Measurements from ENCODE around the gene CACNA2D1. TPM values are rescaled to one million over a fixed set of nuclear protein-coding genes. Genes with fewer than 3 reads are reported as not detected.

Gene CACNA2D1
- total RNA-seq, 4 donors from 2014 or later, result 34.4 to 128 (median 67.9) TPM

DNA sequence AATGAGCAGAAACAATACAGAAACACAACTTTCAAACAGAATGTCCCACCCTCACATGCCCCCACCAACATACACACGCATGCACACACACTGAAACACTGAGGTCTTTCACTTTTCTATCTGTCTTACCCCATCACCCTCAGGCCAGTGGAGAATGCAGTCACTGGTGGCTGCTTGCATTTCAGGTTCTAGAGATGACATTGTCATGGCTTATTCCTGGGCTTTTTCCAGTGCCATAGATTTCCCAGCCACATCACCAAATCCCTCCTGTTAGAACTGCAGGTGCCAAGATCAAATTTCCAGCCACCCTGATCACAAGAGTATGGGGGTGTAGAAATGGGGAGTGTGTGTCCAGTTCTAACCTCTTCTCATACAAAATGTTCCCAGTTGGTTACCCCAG lies 68.4 kb downstream of the CACNA2D1 start:
- intact Hi-C loops (cut with DNase I), result no loop called here
- Histone ChIP-seq H3K27ac (no peak overlapping the region), H3K36me3 (no peaks in the 10 kb centered on the region), H3K27me3 (no peaks in the 10 kb centered on the region), H3K4me3 (replicated peaks in 1 of 3) (no peak overlapping the region), H3K4me1 (no peaks in the 10 kb centered on the region), H3K9me3 (no peaks in the 10 kb centered on the region)
- no peak for TF ChIP-seq POLR2A (IDR thresholded peaks at IDR 0.05)
- TF ChIP-seq, protein P1, sequence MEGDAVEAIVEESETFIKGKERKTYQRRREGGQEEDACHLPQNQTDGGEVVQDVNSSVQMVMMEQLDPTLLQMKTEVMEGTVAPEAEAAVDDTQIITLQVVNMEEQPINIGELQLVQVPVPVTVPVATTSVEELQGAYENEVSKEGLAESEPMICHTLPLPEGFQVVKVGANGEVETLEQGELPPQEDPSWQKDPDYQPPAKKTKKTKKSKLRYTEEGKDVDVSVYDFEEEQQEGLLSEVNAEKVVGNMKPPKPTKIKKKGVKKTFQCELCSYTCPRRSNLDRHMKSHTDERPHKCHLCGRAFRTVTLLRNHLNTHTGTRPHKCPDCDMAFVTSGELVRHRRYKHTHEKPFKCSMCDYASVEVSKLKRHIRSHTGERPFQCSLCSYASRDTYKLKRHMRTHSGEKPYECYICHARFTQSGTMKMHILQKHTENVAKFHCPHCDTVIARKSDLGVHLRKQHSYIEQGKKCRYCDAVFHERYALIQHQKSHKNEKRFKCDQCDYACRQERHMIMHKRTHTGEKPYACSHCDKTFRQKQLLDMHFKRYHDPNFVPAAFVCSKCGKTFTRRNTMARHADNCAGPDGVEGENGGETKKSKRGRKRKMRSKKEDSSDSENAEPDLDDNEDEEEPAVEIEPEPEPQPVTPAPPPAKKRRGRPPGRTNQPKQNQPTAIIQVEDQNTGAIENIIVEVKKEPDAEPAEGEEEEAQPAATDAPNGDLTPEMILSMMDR (IDR thresholded peaks at IDR 0.05), result no peak
- 94 to 97% methylated on average over 1 of the region's 1 CpG for WGBS, 2 donors
- DNase-seq, result no peak

DNA sequence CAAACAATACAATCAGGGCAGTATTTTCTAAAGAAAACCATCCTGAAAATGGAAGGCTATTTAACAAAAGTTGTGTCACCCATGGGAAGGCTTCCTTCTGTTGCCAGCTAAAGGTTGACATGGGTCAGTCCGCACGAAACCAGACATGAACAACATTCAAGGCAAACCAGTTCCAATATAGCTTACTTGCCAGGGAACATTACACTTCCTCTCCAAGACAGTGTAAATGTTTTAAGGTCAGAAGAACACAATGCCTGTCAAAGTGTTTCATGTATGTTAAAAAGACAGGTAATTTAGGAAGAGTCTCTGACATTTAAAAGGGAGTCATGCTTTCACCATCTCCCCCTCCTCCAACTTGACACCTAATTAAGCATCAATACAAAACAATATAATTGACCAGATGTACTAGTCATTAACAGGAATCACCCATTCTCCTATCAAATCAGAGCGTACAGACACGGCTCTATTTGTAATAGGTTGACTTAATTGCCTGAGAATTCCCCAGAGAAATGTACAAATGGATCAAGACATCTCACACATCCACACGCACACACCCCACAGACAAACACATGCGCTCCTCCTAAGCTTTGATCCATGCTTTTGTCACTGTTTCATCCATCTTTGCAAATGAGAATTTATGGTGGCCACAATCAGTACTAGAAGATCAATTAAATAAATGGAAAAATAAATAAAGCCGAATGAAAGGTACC lies 69.5 kb downstream of the CACNA2D1 start:
- Histone ChIP-seq H3K4me1 (no peaks in the 10 kb centered on the region), H3K9me3 (no peaks in the 10 kb centered on the region), H3K27ac (no peak overlapping the region), H3K4me3 (replicated peaks in 1 of 3) (no peak overlapping the region), H3K27me3 (no peaks in the 10 kb centered on the region), H3K36me3 (no peaks in the 10 kb centered on the region)
- TF ChIP-seq POLR2A (IDR thresholded peaks at IDR 0.05), result no peak
- TF ChIP-seq, protein P1 (IDR thresholded peaks at IDR 0.05), result no peak
- 69 to 73% methylated on average over 7 of the region's 7 CpGs for WGBS, 2 donors
- intact Hi-C loops (cut with DNase I), result no loop called here
- DNase-seq, result no peak

DNA sequence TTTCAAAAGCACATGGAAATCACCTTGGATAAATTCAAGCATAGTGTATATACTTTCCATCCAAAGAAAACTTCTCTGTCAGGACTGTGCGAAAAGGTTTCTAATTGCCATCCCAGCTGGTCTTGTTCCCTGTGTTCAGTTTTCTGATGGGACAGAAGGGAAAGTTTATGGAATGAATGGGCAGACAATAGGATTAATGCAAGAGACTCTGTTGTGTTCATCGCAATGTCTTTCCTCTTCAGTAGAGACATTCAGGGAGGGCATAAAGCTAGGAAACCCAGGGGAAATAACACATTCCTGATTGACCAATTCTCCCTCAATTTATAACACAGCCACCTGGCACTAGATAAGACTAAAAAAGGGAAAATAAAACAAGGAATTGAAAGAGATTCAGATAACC lies 78.9 kb downstream of the CACNA2D1 start:
- TF ChIP-seq POLR2A (IDR thresholded peaks at IDR 0.05), result no peak
- TF ChIP-seq, protein P1 (IDR thresholded peaks at IDR 0.05), result no peak
- 98 to 99% methylated on average over 2 of the region's 2 CpGs for WGBS, 2 donors
- H3K4me3 ChIP-seq (replicated peaks in 1 of 3), result no peak overlapping the region
- H3K4me1 ChIP-seq, result no peaks in the 10 kb centered on the region
- intact Hi-C loops (cut with DNase I), result no loop called here
- no peak overlapping the region for H3K27ac ChIP-seq
- H3K9me3 ChIP-seq, result no peaks in the 10 kb centered on the region
- no peaks in the 10 kb centered on the region for H3K27me3 ChIP-seq
- H3K36me3 ChIP-seq, result no peaks in the 10 kb centered on the region
- DNase-seq, result no peak

DNA sequence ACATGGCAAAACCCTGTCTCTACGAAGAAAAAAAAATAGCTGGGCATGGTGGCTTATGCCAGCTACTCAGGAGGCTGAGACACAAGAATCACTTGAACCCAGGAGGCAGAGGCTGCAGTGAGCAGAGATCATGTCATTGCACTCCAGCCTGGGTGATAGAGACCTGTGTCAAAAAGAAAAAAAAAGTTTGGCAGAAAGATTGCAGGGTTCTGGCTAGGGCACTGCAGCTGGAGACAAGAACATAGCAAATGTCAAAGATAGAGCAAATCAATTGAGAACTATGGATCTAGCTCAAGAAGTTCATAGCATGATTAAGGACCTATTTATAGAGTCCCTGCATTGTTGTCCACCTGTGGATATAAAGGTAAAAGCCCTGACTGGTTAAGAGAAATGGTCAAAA lies 79.5 kb downstream of the CACNA2D1 start:
- intact Hi-C loops (cut with DNase I), result no loop called here
- Histone ChIP-seq H3K27ac (no peak overlapping the region), H3K36me3 (no peaks in the 10 kb centered on the region), H3K9me3 (no peaks in the 10 kb centered on the region), H3K4me1 (no peaks in the 10 kb centered on the region), H3K4me3 (replicated peaks in 1 of 3) (no peak overlapping the region), H3K27me3 (no peaks in the 10 kb centered on the region)
- no peak for DNase-seq
- TF ChIP-seq POLR2A (IDR thresholded peaks at IDR 0.05), result no peak
- TF ChIP-seq, protein P1 (IDR thresholded peaks at IDR 0.05), result no peak
- 81 to 89% methylated on average over 1 of the region's 1 CpG for WGBS, 2 donors

DNA sequence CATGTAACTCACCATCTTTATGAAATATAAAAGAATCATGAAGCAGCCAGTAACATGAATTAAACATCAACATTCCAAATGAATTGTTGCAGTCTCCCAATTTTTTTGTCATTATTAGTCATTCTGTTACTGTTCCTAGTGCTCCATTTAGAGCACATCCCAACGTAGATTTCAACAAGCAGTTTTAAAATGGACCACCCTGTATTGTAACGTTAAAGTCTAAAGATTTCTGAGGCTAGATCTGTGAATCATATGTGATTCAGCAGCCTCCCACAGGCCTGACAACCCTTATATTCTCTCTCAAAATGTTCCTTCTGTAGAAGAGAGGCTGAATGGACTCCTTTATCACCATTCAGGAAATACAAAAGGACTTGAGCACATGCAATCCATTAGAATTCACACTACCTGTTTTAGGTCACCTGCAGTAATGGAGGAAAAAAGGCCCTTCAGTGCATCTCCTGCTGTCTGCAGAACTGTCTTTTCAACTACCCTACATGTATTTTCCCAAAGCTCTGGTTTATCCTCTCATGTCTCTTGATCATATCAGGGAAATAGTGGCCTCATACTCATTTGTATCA lies 81.4 kb downstream of the CACNA2D1 start:
- H3K4me1 ChIP-seq, result no peaks in the 10 kb centered on the region
- 69 to 83% methylated on average over 2 of the region's 2 CpGs for WGBS, 2 donors
- H3K4me3 ChIP-seq (replicated peaks in 1 of 3), result no peak overlapping the region
- DNase-seq, result no peak
- H3K27ac ChIP-seq, result no peak overlapping the region
- no peaks in the 10 kb centered on the region for H3K9me3 ChIP-seq
- TF ChIP-seq, protein P1 (IDR thresholded peaks at IDR 0.05), result no peak
- TF ChIP-seq POLR2A (IDR thresholded peaks at IDR 0.05), result no peak
- intact Hi-C loops (cut with DNase I), result no loop called here
- no peaks in the 10 kb centered on the region for H3K27me3 ChIP-seq
- H3K36me3 ChIP-seq, result no peaks in the 10 kb centered on the region
